Left kidney (tissue), 8 donors: ENCODE measurements around the gene PCDHGB3. TPM values are rescaled to one million over a fixed set of nuclear protein-coding genes. Genes with fewer than 3 reads are reported as not detected.
"Not testable (repeated sequence)": the region's sequence is repeated elsewhere in the genome, so short reads cannot be mapped to it uniquely, and the experiment has no call there.

Experiments
- DNase-seq: peaks from one replicate; pipeline ENCODE4 v3.0.0-alpha.2; 2013
- long read RNA-seq, 8 donors: transcript quantifications; one replicate each; lab custom pipeline, GENCODE V29; 2026
- polyA plus RNA-seq: library from polyadenylated mRNA; unstranded; fragments of 120-200 nt; gene quantifications from one replicate; pipeline ENCODE4 v1.2.1, GENCODE V29; 2013; ENCODE audit not compliant: insufficient read length

PCDHGB3 gene
- 2.8 TPM for polyA plus RNA-seq
- long read RNA-seq, donor 1 = 0 reads
- long read RNA-seq, donor 2 = 0 reads
- long read RNA-seq, donor 3 = 0 reads
- long read RNA-seq, donor 4, partial matches to known transcripts = 0 of 1 reads
- long read RNA-seq, donor 4, other reads (novel, unspliced or antisense) = 0 of 1 reads
- long read RNA-seq, donor 5 = 0 reads
- long read RNA-seq, donor 6, full-length matches to known transcripts = 1 of 1 reads
- long read RNA-seq, donor 6, partial matches to known transcripts = 0 of 1 reads
- long read RNA-seq, donor 6, other reads (novel, unspliced or antisense) = 0 of 1 reads
- long read RNA-seq, donor 7 = 0 reads
- long read RNA-seq, donor 8, partial matches to known transcripts = 0 of 1 reads
- long read RNA-seq, donor 8, other reads (novel, unspliced or antisense) = 0 of 1 reads

DNA sequence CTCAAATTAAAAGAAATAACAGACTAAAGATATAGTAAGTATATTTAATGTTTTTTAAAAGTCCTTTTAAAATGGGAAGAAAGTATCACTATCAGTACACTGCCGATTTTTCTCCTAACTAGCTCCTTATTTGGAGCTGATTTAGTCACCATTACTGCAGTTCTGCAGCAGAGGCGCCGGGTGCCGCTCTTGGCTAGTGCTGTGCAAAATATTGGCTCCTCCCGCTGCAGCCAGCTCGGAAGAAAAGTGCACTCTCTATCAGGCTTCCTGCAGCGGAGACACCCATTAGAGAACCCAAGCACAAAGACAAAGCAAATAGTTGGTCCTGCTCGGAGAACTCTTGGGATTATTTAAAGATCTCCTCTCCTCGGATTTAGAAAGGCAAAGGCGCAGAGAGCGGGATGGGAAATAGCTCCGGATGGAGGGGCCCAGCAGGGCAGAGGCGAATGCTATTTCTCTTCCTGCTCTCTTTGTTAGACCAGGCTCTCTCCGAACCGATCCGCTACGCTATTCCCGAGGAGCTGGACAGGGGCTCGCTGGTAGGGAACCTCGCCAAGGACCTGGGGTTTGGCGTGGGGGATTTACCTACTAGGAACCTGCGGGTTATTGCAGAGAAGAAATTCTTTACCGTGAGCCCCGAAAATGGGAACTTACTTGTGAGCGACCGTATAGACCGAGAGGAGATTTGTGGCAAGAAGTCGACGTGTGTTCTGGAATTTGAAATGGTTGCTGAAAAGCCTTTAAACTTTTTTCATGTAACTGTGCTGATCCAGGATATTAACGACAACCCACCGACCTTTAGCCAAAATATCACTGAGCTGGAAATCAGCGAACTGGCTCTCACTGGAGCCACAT is at the start of gene PCDHGB3:
PCDHGB3 (plus strand) TSS at position 249 of the 855 bp plus-strand sequence; CDS start at position 402, 153 bp downstream.
- no peak for DNase-seq

DNA sequence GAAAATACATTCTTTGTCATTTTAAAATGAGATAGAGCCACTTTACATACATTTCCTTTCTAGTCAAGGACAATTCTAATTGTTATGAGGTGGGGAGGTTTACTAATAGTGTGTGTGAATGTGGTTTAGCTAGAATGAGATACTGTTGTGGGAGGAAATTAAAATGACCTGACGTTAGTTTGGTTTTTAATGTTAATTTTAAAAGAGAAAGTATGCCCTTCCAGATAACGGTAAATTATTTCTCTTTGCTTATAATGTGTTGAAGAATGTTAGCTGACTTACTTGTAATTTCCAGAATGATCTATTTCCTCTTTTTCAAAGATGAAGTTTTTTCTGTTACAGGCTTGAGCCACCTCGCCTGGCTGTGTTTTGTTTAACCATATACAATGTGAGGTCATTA is 47.8 kb upstream of the PCDHGB3 start:
- DNase-seq = no peak

DNA sequence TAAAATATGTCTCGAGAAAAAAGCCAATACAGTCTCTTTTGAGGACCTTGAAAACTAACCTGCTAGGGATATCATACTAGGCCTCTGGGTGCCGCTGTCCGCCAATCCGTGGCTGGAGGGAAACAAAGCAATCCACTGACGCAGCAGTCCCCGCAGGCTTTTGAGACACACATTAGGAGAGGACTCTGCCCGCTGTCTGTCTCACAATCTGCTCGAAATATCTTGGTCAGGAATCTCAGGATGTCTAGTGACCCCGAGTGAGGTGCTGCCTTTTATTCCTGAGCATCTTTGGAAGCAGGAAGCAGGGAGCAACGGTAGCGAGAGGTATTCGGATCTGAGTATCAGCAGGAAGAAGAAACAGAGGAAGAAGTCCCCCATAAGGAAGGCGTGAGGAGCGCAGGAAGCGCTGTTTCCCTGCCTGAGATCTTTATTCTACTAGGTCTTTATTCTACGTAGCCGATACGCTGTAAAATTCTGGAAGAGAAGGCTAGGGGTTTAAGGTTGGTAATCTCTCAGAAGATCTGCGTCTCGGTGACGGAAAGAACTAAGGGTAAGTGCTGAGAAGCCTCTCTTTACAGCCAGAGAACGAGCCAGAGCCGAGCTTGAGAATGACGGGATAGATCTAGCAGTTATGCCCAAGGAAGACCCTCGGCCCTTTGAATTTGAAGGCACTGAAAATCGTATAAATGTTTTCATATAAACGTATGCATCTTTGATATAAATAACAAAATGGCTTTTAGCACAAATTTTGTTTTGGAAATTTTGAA is 43.8 kb upstream of the PCDHGB3 start:
- no peak for DNase-seq

DNA sequence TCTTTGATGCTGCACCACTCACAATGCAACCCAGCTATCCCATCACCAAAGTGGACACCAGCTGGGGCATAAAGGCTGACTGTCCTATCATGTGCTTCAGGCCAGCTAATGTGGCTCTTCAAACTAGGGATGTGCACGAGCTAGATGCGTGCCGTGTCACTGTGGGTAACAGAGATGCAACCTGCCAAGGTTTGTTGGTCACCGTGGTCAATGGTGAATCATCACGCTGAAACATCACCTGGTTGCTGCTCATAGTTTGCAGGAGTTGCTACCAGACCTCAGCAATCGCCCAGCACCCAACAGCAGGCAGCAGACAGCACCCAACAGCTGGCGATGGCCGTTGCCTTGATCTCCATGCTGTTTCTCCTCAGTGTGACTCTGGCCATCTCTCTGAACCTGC is 41.8 kb upstream of the PCDHGB3 start:
- no peak for DNase-seq

GRCh38 chr5:141330299-141331080 is 39.6 kb upstream of the PCDHGB3 start, which contains the start of gene PCDHGA1:
PCDHGA1 (plus strand) TSS chr5:141330514.
- no peak for DNase-seq

GRCh38 chr5:141332571-141332970 is 37.5 kb upstream of the PCDHGB3 start:
- not testable (repeated sequence) for DNase-seq

- peak; percentile 63 for DNase-seq
Measured at GRCh38 chr5:141338538-141339306, 31.3 kb upstream of the PCDHGB3 start, which contains the start of gene PCDHGA2. PCDHGA2 (plus strand) TSS chr5:141338760.

GRCh38 chr5:141340781-141341354 is 29.2 kb upstream of the PCDHGB3 start:
- DNase-seq = not testable (repeated sequence)

DNA sequence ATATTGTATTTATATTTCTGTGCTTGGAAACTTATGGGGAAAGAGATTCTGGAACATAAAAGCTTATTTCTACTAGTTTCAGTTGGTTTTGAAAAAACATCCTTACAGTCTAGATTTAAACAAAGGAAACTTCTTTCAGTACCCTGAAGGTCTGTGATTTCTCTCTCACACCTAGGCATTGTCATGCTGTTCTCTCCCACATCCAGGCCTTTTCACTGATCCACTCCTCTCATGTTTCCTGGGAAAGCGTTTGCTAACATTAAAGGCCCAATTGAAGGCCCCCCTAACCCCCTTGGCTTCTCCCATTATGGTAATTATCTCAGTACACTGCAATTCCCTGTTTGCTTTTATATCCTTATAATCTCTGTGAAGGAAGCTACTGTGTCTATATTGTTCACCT is 27.3 kb upstream of the PCDHGB3 start:
- DNase-seq = no peak

GRCh38 chr5:141343242-141343952 is 26.6 kb upstream of the PCDHGB3 start, which contains the start of gene PCDHGA3:
PCDHGA3 (plus strand) TSS chr5:141343829; CDS start chr5:141344034, 205 bp downstream.
- DNase-seq = no peak

DNA sequence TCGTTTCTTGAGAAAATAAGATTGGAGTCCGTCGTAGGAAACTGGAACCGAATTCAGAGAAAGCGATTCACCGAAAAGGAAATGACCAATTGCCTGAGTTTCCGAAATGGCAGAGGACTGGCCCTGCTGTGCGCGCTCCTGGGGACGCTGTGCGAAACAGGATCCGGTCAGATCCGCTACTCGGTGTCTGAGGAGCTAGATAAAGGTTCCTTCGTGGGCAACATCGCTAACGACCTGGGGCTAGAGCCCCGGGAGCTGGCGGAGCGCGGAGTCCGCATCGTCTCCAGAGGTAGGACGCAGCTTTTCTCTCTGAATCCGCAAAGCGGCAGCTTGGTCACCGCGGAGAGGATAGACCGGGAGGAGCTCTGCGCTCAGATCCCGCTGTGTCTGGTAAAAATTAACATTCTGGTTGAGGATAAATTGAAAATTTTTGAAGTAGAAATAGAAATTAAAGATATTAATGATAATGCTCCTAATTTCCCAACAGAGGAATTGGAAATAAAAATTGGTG is 26.0 kb upstream of the PCDHGB3 start:
- DNase-seq = no peak

DNA sequence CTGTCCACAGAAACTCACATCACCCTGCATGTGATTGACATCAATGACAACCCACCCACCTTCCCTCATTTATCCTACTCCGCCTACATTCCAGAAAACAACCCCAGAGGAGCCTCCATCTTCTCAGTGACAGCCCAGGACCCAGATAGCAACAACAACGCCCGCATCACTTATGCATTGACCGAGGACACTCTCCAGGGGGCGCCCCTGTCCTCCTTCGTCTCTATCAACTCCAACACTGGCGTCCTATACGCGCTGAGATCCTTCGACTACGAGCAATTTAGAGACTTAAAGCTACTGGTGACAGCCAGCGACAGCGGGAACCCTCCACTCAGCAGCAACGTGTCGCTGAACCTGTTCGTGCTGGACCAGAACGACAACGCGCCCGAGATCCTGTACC is 24.7 kb upstream of the PCDHGB3 start:
- DNase-seq = no peak

DNA sequence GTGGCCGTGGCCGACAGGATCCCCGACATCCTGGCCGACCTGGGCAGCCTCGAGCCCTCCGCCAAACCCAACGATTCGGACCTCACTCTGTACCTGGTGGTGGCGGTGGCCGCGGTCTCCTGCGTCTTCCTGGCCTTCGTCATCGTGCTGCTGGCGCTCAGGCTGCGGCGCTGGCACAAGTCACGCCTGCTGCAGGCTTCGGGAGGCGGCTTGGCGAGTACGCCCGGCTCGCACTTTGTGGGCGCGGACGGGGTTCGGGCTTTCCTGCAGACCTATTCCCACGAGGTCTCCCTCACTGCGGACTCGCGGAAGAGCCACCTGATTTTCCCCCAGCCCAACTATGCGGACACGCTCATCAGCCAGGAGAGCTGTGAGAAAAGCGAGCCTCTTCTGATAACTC is 24.0 kb upstream of the PCDHGB3 start:
- DNase-seq = not testable (repeated sequence)

DNA sequence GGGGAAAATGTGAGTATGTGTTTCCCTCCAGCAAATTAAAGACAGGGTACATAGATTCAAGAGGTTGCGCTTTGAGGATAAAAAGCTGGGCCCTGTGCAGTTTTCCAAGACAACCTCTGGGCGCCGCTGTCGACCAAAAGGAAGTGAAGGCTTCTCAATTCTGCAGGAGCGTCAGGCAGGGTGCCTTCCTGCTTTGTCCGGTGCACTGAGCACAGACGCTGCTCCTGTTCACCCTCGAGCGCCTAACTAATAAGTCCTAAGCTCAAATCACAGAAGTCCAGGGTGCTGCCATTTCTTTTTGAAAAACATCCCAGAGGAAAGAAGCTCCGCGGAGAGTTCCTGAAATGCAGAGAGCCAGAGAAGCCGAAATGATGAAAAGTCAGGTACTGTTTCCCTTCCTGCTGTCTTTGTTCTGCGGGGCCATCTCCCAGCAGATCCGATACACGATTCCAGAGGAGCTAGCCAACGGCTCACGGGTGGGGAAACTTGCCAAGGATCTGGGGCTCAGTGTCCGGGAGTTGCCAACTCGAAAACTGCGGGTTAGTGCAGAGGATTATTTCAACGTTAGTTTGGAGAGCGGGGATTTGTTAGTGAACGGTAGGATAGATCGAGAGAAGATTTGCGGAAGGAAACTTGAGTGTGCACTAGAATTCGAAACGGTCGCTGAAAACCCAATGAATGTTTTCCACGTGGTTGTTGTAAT is 20.0 kb upstream of the PCDHGB3 start, which contains the start of gene PCDHGB1:
PCDHGB1 (plus strand) TSS at position 183 of the 703 bp plus-strand sequence; CDS start at position 345, 162 bp downstream.
- DNase-seq = no peak

DNA sequence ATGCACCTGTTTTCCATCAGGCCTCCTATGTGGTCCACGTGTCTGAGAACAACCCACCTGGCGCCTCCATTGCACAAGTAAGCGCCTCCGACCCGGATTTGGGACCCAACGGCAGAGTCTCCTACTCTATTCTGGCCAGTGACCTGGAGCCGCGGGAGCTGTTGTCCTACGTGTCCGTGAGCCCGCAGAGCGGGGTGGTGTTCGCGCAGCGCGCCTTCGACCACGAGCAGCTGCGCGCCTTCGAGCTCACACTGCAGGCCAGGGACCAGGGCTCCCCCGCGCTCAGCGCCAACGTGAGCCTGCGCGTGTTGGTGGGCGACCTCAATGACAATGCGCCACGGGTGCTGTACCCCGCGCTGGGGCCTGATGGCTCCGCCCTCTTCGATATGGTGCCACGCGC is 18.5 kb upstream of the PCDHGB3 start:
- DNase-seq = no peak

DNA sequence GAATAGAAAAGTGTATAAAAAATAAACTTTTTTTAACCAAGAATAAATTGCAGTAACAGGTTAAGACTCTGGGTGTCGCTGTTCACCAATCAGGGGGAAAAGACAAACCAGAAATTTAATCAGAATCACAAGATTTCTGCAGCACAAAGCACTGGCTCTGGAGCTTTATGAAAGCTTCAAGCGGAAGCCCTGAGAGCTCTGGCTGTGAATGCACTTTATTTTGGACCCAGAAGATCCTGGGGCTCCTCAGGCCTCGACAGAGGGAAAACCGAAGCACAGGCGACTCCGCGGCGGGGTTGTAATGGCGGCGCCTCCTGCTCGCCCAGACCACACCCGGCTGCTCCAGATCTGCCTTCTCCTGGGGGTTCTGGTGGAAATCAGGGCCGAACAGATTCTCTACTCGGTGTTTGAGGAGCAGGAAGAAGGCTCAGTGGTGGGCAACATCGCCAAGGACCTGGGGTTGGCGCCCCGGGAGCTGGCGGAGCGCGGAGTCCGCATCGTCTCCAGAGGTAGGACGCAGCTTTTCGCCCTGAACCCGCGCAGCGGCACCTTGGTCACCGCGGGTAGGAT is 15.1 kb upstream of the PCDHGB3 start, which contains the start of gene PCDHGA4:
PCDHGA4 (plus strand) TSS at position 122 of the 570 bp plus-strand sequence; CDS start at position 209, 87 bp downstream.
- DNase-seq = no peak

DNA sequence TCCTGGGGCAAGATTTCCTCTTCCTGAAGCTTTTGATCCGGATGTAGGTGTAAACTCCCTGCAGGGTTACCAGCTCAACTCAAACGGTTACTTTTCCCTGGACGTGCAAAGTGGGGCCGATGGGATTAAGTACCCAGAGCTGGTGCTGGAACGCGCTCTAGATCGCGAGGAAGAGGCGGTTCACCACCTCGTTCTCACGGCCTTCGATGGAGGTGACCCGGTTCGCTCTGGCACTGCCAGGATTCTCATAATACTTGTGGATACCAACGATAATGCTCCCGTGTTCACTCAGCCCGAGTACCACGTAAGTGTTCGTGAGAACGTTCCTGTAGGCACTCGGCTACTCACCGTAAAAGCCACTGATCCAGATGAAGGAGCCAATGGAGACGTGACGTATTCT is 14.4 kb upstream of the PCDHGB3 start:
- no peak for DNase-seq

DNA sequence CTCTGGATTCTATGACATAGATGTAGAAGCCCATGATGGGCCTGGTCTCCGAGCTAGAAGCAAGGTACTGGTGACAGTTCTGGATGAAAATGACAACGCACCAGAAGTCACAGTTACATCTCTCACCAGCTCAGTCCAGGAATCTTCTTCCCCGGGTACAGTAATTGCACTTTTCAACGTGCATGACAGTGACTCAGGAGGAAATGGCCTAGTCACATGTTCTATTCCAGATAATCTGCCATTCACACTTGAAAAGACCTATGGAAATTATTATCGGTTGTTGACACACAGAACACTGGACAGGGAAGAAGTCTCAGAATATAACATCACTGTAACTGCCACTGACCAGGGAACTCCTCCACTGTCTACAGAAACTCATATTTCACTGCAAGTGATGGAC is 13.9 kb upstream of the PCDHGB3 start:
- DNase-seq = no peak
